Stimulated activated CD4-positive, alpha-beta T cell treated with anti-CD3 and anti-CD28 coated beads, Interleukin-12 subunit alpha, Interleukin-12 subunit beta, amount 100 ng/mL, for 24 hours (primary cell): Measurements from ENCODE around the gene NRM.
A peak's percentile ranks its signal among the peaks of the same experiment; 100 is the strongest.

Experiments used
- DNase-seq, 2 experiments: peaks; one replicate each; pipeline ENCODE4 v3.0.0-alpha.2; 2020; ENCODE audit warnings: low read depth in 2 of 2

NRM gene

GRCh38 chr6:30688569-30688968 is 2.2 kb downstream of the NRM start:
- no peak for DNase-seq

- no peak for DNase-seq
Observed at GRCh38 chr6:30687659-30688431, 2.9 kb downstream of the NRM start.

DNA sequence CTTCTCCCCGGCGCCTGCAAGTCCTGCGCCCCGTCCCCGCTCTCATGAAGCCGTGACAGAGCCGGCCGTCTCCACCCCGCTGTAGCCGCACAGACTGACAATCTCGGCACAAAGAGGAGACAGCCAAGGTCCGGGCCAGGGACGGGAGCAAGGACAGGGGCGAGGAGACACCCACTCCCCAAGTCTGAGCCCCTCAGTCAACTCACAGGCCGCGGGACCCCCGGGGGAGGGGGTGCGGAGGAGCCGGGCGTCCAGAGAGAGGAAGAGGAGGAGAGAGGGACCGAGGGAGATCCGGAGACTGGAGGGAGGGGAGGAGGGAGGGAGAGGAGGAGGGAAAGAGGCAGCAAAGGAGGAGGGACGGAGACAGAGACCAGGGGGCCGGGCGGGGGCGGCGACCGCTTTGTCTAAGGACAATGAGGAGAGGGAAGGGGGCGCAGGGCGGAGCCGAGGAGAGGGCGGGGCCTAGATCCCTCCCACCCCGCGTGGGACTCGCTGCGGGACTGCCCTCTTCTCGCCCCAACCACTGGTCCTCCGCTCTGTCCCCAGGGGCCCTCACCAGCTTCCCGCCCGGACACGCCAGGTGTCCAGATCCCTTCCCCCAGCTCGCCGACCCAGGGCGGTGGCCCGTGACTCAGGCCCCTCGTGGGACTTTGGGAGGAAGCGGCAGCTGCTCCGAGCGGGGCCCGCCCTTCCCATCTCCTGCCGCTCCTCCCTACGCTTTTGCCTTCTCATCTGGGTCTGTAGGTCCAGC is 3.7 kb downstream of the NRM start:
- DNase-seq: peak; percentile 64 to 94

DNA sequence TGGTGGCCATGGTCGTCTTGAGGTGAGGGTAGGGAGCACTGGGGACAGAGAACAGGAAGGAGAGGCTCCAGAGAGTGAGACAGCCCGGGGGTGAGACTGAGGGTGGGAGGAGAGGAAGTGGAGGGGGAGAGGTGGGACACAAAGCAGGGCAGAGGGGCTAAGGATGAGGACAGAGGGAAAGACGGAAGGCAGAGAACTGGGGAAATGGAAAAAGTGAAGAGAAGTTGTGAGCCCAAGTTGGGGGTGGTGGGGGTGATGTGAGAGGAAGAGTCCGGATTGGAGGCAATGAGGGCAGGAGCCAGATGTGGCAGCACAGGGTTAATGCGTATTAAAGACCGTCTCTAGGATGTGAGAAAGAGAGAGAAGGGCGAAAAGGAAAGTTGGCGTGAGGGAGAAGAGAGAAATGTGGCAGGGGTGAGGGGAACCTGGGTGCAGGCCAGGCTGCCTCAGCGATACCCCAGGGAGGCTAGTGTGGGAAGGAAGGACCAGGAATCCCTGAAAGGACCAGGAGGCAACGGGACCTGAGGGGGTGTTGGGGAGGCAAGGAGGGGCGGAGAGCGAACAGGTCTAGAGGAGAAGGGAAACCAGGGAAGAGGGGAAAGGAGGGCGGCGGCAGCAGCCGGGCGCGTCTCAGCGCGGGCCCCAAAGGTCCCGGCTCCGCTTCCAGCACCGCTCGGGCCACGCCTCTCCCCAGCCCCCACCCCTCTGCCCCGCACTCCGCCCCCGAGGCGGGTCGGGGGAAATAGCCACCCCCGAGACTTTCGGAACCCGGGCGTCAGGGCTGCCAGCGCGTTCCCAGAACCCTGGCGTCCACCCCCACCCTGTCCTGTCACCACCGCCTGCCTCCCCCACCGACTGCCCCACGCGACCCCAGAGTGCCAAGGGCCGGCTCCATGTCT is 4.5 kb downstream of the NRM start, which contains the start of gene PPP1R18:
Gene PPP1R18, minus strand, starts transcription at position 637 of the 899 bp plus-strand sequence. Its CDS starts 627 bp downstream, at position 10.
- DNase-seq: peak; percentile 77 to 89

DNA sequence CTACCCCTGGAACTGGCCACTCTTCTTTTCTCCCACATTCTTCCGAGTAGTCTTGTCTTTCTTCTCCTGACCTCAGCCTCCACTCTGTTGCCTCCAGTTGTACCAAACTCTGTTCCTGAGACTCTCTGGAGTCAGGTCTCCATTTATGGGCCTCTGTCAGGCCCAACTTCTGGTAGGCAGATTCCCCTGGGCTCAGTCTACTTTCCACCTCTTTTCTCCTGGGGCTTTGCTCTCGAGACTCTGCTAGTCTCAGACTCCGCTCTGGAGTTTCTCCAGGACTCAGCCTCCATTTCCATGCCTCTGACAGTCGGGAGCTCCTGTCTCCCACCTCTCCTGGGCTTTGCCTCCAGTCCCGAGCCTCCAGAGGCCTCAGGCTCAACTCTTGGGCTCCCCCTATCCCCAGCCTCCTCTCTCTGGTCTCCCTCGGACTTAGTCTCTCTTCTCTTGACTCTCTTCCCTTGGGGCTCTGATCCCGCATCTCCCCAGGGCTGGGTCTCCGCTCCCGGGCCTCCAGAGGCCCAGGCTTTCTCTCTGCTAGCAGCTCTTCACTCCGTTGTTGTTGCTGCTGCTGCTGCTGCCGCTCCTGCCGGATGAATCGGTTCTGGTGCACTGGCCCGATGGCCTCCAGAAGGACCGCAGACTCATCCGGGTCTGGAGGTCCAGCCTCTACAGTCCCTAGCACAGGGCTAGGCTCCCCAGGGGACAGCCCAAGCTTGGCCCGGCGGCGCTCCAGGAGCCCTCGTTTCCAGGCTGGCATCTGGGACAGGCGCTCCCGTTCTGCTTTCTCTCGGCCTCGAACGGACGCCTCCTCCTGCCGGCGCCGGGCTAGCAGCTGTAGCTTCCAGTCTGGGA is 5.4 kb downstream of the NRM start:
- no peak for DNase-seq

DNA sequence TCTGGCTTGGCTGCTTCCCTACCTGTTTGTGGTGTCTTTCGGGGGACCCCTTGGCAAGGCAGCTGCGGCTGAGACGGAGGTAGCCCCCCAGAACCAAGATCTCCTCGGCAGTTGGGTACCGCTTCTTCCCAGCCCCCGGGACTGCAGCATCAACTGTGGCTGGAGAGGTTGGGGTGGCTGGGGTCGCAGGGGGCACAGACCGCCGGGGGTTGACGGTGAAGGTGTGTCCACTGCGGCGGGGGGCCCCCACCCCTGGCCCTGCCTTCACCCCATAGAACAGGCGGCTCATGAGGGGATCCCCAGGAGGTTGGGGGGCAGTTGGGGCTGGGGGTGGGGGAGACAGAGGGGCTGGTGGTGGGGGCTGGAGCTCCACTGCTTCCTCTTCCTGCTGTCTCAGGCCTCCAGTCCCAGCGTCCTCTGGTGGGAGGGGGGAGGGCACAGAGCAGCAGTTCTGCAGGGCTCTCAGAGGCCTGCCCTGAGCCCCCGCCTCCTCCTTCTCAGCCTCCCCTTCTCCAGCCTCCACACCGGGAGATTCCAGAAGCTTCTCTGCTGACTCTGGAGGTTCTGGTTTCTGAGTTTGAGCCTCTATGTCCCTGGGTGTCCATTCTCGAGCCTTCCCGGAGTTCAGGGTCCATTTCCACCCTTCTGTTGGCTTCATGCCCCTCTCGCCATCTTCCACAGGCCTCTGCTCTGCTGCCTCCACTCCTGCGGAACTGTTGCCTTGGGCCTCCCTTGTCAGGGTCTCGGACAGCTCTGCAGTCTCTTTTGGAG is 6.2 kb downstream of the NRM start:
- DNase-seq: peak; percentile 23 to 47

DNA sequence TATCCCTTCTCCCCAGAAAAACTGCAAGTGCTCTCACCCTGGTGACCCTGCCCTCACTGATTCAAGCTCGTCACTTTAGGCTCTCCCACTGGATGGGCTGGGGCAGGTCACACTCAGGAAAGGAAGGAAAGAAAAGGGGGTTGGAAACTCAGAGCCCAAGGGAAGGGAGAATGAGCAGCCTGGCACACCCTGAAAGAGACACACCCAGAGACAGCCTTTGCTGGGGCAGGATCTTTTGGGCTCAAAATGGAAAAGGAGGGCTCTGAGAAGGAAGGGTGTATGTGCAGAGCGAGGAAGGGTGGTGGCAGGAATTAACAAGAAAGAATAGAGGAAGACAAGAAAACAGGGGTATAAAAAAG is 6.8 kb downstream of the NRM start:
- no peak for DNase-seq

GRCh38 chr6:30683183-30683979 is 7.4 kb downstream of the NRM start:
- no peak for DNase-seq

DNA sequence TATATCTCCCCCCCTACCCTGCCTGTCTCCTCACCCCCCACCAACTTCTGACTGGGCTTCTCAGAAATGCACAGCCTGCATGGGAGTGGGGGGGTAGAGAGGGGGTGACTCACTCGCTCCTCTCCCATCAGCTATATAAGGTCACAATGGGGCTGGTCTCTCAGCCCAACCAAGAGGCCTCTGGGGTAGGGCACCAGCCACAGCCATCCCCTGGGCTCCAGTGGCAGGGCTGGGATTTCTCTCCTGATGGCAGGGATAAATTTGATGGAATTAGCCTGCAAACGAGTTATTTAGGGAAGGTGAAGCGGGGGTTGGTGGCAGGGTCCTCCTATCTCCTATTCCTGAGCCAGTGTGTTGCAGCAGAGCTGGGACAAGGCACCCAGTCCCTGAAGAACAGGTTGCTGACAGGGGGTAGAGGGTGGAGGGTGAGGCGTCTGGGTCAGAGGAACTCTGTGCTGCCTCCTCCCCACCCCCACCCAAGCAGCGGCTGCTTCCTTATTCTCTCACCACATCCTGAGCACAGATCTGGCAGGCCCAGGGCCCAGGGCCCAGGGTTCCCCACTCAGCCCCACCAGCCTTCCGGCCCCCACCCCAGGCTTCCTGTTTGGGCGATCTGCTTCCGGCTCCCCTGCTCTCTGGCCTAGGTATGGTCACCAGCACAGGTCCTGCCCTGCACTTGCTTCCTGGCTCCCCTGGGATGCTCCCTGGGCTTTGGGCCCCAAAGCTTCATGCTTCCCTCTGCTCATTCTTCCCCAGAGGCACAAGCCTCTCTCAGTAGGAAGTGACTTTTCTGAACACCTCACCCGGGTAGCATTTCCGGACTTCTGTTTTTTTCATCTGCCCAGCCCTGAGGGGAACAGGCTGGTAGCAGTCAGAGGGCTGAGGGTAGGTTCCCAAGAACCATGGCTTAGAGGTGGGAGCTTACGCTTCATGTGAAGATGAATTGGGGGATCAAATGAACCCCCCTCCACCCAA is 8.4 kb downstream of the NRM start:
- peak; percentile 62 to 79 for DNase-seq

- DNase-seq: no peak
Observed at GRCh38 chr6:30681766-30682142, 9.0 kb downstream of the NRM start.

- no peak for DNase-seq
Observed at GRCh38 chr6:30679765-30680535, 10.8 kb downstream of the NRM start.

DNA sequence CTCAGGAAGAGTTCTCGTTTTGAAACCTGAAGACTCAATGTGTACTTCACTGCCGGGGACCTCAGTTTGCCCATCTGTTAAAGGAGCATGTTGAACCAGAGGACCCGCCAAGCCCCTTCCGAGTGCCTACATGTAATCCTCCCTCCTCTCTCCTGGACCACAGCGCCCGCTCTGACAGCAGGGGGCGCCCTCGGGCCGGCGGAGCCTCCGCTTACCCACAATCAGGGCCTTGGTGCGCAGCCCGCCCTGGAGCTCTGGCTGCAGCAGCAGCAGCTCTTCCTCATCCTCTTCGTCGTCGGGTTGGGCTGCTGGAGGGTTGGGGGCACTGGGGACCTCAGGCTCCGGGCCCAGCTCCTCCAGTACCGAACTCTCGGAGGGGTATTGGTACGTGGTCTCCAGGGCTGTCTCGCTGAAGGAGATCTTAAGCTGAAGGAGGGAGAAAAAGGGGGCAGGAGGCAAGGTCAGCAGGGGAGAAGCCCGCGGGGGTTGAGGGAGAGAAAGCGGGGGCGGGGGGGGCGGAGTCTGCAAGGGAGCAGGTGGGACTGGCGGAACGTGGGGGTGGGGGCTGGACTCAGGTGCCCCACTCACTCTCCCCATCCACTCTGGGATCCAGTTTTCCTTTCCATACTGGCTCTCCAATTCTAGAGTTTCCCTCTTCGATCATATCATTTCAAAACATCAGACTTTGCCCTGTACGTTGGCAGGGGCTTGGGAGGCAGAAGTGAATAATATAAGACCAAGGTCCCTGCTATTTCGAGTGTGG is 11.6 kb downstream of the NRM start:
- peak; percentile 80 to 86 for DNase-seq

GRCh38 chr6:30676660-30677285 is 14.0 kb downstream of the NRM start:
- no peak for DNase-seq

GRCh38 chr6:30672445-30673253 is 18.1 kb downstream of the NRM start, which contains the start of gene DHX16:
Gene DHX16, minus strand, starts transcription at chr6:30673006. Its CDS starts 165 bp downstream, at chr6:30672841.
- DNase-seq: peak; percentile 78 to 91

DNA sequence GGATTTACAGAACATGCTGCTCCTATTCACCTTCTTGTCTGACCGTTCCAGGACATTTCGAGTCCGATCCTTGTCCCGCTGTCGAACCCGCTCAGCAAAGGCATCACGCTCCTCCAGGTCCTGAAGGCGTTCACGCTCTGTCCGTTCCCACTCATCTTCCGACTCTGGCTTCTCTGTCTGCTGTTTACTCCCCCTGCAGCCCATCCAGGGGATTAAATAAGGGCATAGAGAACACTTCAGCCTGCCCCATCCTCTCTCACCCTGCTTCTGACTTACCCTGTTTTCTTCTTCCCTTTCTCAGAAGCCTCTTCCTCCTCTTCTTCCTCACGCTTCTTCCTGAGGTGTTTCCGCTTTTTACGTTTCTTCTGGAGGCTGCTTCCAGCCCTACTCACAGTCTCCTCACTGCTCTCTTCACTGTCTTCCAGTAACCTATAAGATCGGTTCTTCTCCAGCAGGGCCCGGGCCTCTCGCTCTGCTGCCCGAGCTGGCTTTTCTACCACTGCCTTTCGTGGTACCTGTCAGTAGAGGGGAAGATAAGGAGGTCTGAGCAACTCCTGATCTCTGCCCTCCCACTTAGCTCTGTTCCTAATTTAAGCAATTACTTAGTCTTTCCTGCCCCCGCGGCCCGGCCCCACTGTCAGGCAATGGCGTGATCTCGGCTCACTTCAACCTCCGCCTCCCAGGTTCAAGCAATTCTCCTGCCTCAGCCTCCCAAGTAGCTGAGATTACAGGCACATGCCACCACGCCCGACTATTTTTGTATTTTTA is 19.8 kb downstream of the NRM start:
- no peak for DNase-seq
